Erythroblast (primary cell): ENCODE data around the gene C20orf173.
"Not testable (repeated sequence)": the region's sequence is repeated elsewhere in the genome, so short reads cannot be mapped to it uniquely, and the experiment has no call there.

Source experiments
- GATA1 ChIP-seq: IDR thresholded peaks from 2 replicates; pipeline ENCODE4 v1.6.1; 2011; ENCODE audit warnings: low read depth, mild to moderate bottlenecking, control low read depth, low read length, moderate library complexity
- POLR2A ChIP-seq: IDR thresholded peaks from 2 replicates; pipeline ENCODE4 v1.6.1; 2011; ENCODE audit warnings: mild to moderate bottlenecking, low read length

DNA sequence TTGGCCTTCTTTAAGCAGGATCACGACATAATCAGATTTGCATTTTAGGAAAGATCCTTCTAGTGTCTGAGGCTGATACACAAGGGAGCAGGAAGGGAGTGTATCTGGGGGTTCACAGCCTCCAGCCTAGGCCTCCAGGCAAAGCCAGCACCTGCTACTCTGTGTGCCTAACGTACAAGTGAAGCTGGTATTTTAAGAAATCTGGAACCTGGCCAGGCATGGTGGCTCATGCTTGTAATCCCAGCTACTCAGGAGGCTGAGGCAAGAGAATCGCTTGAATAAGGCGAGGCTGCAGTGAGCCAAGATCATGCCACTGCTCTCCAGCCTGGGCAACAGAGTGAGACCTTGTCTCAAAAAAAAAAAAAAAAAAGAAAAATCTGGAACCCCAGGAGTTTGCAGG, 26.0 kb upstream of the C20orf173 start:
- not testable (repeated sequence) for TF ChIP-seq POLR2A, GATA1
